HG02981 (cell line): ENCODE results near the gene ZKSCAN3.
"Not testable (repeated sequence)": the region's sequence is repeated elsewhere in the genome, so short reads cannot be mapped to it uniquely, and the experiment has no call there.

Source experiments
- ATAC-seq: cut with Tn5 transposase; IDR thresholded peaks from one replicate; pipeline ENCODE4 v1.9.1; 2021; ENCODE audit warnings: mild to moderate bottlenecking, moderate library complexity; ENCODE audit not compliant: unreplicated experiment

The ZKSCAN3 gene

GRCh38 chr6:28371280-28371679, 21.5 kb downstream of the ZKSCAN3 start:
- ATAC-seq = no peak

- peak; percentile 68 for ATAC-seq
These were observed 22.1 kb downstream of the ZKSCAN3 start for GRCh38 chr6:28371706-28372451.

DNA sequence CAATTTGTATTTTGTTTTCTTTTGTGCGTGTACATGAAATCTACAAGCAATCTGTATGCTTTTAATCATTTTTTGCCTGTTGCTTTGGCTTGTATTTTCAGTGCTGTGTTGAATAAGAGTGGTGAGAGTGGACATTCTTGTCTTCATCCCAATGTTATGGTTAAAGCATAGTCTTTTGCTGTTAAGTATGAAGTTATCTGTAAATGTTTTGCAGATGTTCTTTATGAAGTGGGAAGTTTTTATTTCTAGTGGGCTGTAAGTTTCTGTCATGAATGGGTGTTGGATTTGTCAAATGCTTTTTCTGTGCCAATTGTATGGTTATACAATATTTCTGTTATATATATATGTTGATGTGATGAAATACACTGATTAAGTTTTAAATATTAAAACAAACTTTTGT, 24.2 kb downstream of the ZKSCAN3 start:
- no peak for ATAC-seq

GRCh38 chr6:28377879-28378278, 28.1 kb downstream of the ZKSCAN3 start:
- no peak for ATAC-seq

DNA sequence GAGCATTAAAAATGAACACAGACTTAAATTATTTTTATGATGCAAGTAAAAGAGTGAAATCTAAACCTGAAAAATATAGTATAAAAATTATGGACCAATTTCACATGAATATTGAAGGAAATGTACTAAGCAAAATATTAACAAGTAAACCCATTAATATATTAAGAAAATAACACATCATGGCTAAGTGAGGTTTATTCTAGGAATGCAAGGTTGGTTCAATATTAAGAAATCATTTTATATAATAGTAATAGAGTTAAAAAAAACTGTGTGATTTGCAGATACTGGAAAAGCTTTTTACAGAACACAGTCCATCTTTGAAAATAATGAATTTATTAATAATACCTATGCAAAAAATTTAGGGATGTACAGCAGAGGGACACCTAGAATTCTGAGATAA, 28.9 kb downstream of the ZKSCAN3 start:
- ATAC-seq = no peak

DNA sequence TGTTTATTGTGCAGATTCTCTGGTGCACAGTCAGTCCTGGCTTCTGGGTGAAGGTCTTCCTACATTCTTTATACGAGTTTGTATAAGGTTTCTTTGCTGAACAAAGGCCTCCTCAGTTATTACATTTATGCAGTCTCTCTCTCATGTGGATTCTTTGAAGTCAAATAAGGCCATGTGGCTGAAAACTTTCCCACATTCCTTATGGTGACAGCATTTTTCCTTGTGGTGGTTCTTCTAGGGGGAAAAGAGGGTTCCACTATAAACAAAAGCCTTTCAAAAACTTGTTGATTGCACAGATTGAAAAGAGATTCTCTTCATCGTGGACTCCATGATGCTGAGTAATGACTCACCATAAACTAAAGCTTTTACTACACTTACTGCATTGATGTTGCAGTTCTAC, 30.6 kb downstream of the ZKSCAN3 start:
- ATAC-seq = no peak

GRCh38 chr6:28383235-28384142, 33.7 kb downstream of the ZKSCAN3 start:
- ATAC-seq = peak; percentile 86

DNA sequence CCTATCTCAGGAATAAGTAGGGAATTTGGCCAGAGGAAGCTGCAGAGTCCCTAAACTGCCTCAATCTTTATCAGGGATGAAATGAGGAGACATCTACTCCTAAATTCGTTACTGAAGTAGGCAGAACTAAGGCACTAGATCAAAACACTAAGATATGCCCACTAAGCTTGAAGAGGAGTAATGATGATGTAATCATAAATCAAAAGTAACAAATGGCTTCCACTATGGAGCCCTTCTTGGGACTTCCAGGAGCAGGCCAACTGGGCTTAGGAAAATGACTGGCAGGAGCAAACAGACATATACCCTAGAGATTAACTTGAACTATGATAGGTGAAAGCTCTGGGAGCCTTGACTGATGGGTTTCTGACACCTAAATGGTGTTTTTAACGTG, 34.4 kb downstream of the ZKSCAN3 start:
- no peak for ATAC-seq

- no peak for ATAC-seq
These were observed 40.9 kb downstream of the ZKSCAN3 start for GRCh38 chr6:28390688-28391087.

GRCh38 chr6:28393912-28394662, 44.3 kb downstream of the ZKSCAN3 start:
- ATAC-seq = no peak

GRCh38 chr6:28395918-28396317, 46.2 kb downstream of the ZKSCAN3 start:
- no peak for ATAC-seq

GRCh38 chr6:28399350-28400121, 49.8 kb downstream of the ZKSCAN3 start, which contains the start of gene ZSCAN12:
ZSCAN12 (minus strand) TSS chr6:28399747; CDS start chr6:28398405, 1,342 bp downstream.
- ATAC-seq = peak; percentile 91

DNA sequence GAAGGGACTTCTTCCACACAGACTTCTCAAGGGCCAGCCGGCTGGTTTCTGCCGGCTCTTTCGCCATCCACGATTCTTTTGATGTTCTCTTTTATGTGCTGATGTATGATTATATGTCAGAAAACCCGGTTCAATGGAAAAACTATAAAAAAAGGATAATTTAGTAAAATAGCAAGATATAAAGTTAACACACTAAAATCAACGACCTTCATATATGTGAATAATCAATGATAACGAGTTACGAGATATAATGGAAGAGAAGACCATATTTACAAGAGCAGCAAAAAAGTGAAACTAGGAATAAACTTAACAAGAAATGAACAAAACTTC, 50.3 kb downstream of the ZKSCAN3 start:
- ATAC-seq = no peak

DNA sequence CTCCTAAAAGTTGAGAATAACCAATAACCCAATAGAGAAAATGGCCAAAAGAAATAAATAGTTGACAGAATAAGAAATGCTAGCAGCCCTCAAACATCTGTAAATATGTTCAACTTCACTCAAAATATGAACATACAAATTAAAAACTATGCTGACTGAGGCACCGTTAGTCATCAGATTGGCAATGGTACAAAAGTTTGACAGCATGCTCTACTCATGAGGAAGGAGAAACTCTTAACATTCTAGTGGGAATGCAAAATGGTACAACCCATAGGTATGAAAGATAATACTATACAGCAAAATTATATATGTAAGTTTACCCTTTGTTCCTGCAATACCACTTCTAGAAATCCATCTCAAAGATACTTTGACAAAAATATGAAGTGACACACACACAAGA, 51.4 kb downstream of the ZKSCAN3 start:
- no peak for ATAC-seq

DNA sequence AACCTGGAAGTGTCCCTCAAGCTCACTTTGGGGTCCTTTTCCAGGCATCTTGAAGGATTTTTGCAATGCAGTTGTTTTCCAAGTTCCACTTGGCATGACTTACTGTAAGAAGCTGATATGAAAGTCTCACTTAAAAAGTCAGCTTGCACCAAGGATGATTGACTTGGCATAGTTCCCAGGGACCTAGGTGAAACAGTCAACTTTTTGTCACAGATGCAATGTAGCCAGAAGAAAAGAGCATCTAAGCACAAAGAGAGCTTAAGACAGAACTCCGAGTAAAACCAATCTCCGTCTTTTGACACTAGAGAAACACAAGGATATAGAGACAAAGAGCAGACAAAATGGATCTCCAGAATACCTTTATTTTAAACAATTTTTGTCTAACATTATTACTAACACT, 52.5 kb downstream of the ZKSCAN3 start:
- no peak for ATAC-seq

DNA sequence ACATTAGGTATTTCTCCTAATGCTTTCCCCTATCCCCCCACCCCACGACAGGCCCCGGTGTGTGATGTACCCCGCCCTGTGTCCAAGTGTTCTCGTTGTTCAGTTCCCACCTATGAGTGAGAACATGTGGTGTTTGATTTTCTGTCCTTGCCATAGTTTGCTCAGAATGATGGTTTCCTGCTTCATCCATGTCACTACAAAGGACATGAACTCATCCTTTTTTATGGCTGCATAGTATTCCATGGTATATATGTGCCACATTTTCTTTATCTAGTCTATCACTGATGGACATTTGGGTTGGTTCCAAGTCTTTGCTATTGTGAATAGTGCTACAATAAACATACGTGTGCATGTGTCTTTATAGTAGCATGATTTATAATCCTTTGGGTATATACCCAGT, 54.2 kb downstream of the ZKSCAN3 start:
- ATAC-seq = not testable (repeated sequence)

DNA sequence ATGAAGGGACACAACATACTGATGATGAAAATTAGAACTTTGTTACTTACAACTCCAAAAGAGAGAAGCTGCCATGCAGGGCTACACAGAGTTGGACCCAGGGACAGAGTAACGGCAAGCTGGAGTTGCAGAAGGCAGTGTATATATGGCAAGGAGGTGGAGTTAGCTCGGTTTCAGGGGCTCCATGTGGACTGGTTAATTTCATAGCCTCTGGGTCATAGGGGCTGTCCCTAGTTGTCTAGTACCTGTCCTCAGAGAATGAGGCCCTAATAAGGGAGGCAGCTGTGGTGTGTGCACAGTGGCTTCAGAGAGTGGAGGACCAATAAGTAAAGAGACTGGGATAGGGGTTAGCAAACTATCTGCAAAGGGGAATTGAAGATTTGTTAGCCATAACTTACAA, 57.7 kb downstream of the ZKSCAN3 start:
- no peak for ATAC-seq

GRCh38 chr6:28408076-28408802, 58.5 kb downstream of the ZKSCAN3 start:
- no peak for ATAC-seq

- no peak for ATAC-seq
These were observed 61.0 kb downstream of the ZKSCAN3 start for GRCh38 chr6:28410767-28411166.

DNA sequence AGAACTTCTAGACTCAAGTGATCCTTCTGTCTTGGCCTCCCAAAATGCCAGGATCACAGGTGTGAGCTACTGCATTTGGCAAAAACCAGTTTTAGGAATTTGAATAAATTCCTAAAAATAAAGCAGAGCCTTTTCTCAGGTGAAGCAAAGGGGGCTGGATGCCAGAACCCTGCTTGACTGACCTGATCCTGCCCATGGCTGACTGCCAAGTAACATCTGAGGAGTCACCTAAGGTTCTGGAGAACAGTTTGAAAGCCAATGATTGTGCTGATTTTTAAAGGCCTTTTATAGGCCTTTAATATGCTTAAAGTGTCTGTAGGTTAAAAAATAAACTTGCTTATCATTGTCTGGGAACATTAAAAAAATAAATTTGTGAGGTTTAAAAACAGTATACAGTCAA, 63.9 kb downstream of the ZKSCAN3 start:
- ATAC-seq = no peak
